HG03460 (cell line): ENCODE results near the gene CNDP2.
"Not testable (repeated sequence)": the region's sequence is repeated elsewhere in the genome, so short reads cannot be mapped to it uniquely, and the experiment has no call there.

Source experiments
- ATAC-seq: cut with Tn5 transposase; IDR thresholded peaks from one replicate; pipeline ENCODE4 v1.9.1; 2021; ENCODE audit not compliant: unreplicated experiment

Gene CNDP2

GRCh38 chr18:74499633-74500032 is 3.5 kb downstream of the CNDP2 start:
- peak; percentile 36 for ATAC-seq

GRCh38 chr18:74500372-74500771 is 4.2 kb downstream of the CNDP2 start:
- ATAC-seq, result no peak

- not testable (repeated sequence) for ATAC-seq
Observed at GRCh38 chr18:74500774-74501173, 4.6 kb downstream of the CNDP2 start.

- ATAC-seq, result no peak
Observed at GRCh38 chr18:74501386-74501785, 5.2 kb downstream of the CNDP2 start.

GRCh38 chr18:74503137-74503536 is 7.0 kb downstream of the CNDP2 start:
- no peak for ATAC-seq

GRCh38 chr18:74505776-74506175 is 9.6 kb downstream of the CNDP2 start:
- no peak for ATAC-seq

- ATAC-seq, result no peak
Observed at GRCh38 chr18:74506448-74507084, 10.4 kb downstream of the CNDP2 start.

- ATAC-seq, result no peak
Observed at GRCh38 chr18:74507097-74507881, 11.1 kb downstream of the CNDP2 start.

GRCh38 chr18:74507927-74508326 is 11.8 kb downstream of the CNDP2 start:
- ATAC-seq, result no peak

- ATAC-seq, result no peak
Observed at GRCh38 chr18:74508366-74508765, 12.2 kb downstream of the CNDP2 start.

GRCh38 chr18:74508821-74509225 is 12.7 kb downstream of the CNDP2 start:
- ATAC-seq, result no peak

- no peak for ATAC-seq
Observed at GRCh38 chr18:74509856-74510769, 13.9 kb downstream of the CNDP2 start.

GRCh38 chr18:74510770-74511095 is 14.6 kb downstream of the CNDP2 start:
- ATAC-seq, result no peak

- ATAC-seq, result no peak
Observed at GRCh38 chr18:74511823-74512222, 15.7 kb downstream of the CNDP2 start.

GRCh38 chr18:74512321-74513053 is 16.3 kb downstream of the CNDP2 start:
- no peak for ATAC-seq

GRCh38 chr18:74513149-74513882 is 17.2 kb downstream of the CNDP2 start:
- no peak for ATAC-seq

GRCh38 chr18:74513883-74514205 is 17.7 kb downstream of the CNDP2 start:
- ATAC-seq, result no peak

GRCh38 chr18:74514860-74515495 is 18.8 kb downstream of the CNDP2 start:
- ATAC-seq, result no peak

GRCh38 chr18:74515620-74516231 is 19.6 kb downstream of the CNDP2 start:
- no peak for ATAC-seq
